B cell (primary cell): ENCODE results near the gene CXCL16.

Source experiments
- CTCF ChIP-seq: fragments of 200-600 bp; IDR thresholded peaks from one replicate; pipeline ENCODE4 v1.8.0; 2022; ENCODE audit warnings: antibody characterized with exemption, mild to moderate bottlenecking
- EZH2 ChIP-seq: IDR thresholded peaks from 2 replicates; pipeline ENCODE4 v1.6.1; 2012; ENCODE audit warnings: borderline replicate concordance, low read depth, mild to moderate bottlenecking, moderate library complexity, low read length; ENCODE audit not compliant: insufficient read depth, poor library complexity, severe bottlenecking

- TF ChIP-seq CTCF = no peak
- TF ChIP-seq EZH2 = no peak
These were observed at the start of gene CXCL16, which contains the start of gene ZMYND15 for GRCh38 chr17:4739122-4740024.
